HG02642 (cell line): ENCODE results near the gene LMO7.
"Not testable (repeated sequence)": the region's sequence is repeated elsewhere in the genome, so short reads cannot be mapped to it uniquely, and the experiment has no call there.

Experiments used
- ATAC-seq: cut with Tn5 transposase; IDR thresholded peaks from one replicate; pipeline ENCODE4 v1.9.1; 2021; ENCODE audit warnings: mild to moderate bottlenecking; ENCODE audit not compliant: unreplicated experiment, poor library complexity

LMO7 gene

GRCh38 chr13:75766636-75767035, 130.5 kb downstream of the LMO7 start:
- no peak for ATAC-seq

- ATAC-seq: no peak
Measured at GRCh38 chr13:75769141-75769905, 133.2 kb downstream of the LMO7 start.

GRCh38 chr13:75770164-75770563, 134.0 kb downstream of the LMO7 start:
- no peak for ATAC-seq

GRCh38 chr13:75770592-75771011, 134.5 kb downstream of the LMO7 start:
- ATAC-seq: no peak

- no peak for ATAC-seq
Measured at GRCh38 chr13:75771226-75771625, 135.1 kb downstream of the LMO7 start.

GRCh38 chr13:75771818-75772217, 135.7 kb downstream of the LMO7 start:
- no peak for ATAC-seq

- ATAC-seq: no peak
Measured at GRCh38 chr13:75774176-75774575, 138.0 kb downstream of the LMO7 start.

GRCh38 chr13:75776550-75776949, 140.4 kb downstream of the LMO7 start:
- ATAC-seq: no peak

- no peak for ATAC-seq
Measured at GRCh38 chr13:75779393-75779792, 143.3 kb downstream of the LMO7 start.

- not testable (repeated sequence) for ATAC-seq
Measured at GRCh38 chr13:75780103-75780502, 144.0 kb downstream of the LMO7 start.

GRCh38 chr13:75782985-75783384, 146.9 kb downstream of the LMO7 start:
- no peak for ATAC-seq

GRCh38 chr13:75784003-75784402, 147.9 kb downstream of the LMO7 start:
- no peak for ATAC-seq

GRCh38 chr13:75785130-75785529, 149.0 kb downstream of the LMO7 start:
- ATAC-seq: no peak

GRCh38 chr13:75787249-75787928, 151.3 kb downstream of the LMO7 start:
- ATAC-seq: no peak

- ATAC-seq: no peak
Measured at GRCh38 chr13:75788481-75788981, 152.4 kb downstream of the LMO7 start.

GRCh38 chr13:75789451-75790197, 153.5 kb downstream of the LMO7 start:
- no peak for ATAC-seq

- no peak for ATAC-seq
Measured at GRCh38 chr13:75790198-75790970, 154.3 kb downstream of the LMO7 start.

- ATAC-seq: no peak
Measured at GRCh38 chr13:75792526-75793187, 156.5 kb downstream of the LMO7 start.

- not testable (repeated sequence) for ATAC-seq
Measured at GRCh38 chr13:75793188-75793567, 157.0 kb downstream of the LMO7 start.

- no peak for ATAC-seq
Measured at GRCh38 chr13:75794663-75795062, 158.5 kb downstream of the LMO7 start.
